ENCODE results near the gene C16orf74.

C16orf74 gene

DNA sequence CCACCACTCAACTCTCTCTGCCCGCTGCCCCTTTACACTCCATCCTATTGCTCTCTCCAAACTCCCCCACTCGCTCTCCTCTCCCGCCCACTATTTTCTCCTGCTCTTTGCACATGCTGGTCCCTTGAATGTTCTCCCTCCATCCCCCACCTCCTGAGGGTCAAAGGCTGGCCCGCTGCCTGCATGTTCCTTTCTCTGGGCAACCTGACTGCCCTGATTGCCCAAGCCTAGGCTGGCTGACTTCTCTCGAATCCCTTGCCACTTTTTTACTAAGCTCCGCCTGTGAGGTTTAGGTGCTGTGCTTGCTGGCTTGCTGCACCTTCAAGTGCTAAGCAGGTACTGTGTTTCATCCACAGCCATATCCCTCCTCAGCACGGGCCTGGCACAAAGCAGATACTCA is 45.7 kb upstream of the C16orf74 start:
- TF ChIP-seq, protein P1, sequence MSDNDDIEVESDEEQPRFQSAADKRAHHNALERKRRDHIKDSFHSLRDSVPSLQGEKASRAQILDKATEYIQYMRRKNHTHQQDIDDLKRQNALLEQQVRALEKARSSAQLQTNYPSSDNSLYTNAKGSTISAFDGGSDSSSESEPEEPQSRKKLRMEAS (IDR thresholded peaks at IDR 0.05; ENCODE audit: low read depth, low read length), result no peak
- TF ChIP-seq, protein P2, sequence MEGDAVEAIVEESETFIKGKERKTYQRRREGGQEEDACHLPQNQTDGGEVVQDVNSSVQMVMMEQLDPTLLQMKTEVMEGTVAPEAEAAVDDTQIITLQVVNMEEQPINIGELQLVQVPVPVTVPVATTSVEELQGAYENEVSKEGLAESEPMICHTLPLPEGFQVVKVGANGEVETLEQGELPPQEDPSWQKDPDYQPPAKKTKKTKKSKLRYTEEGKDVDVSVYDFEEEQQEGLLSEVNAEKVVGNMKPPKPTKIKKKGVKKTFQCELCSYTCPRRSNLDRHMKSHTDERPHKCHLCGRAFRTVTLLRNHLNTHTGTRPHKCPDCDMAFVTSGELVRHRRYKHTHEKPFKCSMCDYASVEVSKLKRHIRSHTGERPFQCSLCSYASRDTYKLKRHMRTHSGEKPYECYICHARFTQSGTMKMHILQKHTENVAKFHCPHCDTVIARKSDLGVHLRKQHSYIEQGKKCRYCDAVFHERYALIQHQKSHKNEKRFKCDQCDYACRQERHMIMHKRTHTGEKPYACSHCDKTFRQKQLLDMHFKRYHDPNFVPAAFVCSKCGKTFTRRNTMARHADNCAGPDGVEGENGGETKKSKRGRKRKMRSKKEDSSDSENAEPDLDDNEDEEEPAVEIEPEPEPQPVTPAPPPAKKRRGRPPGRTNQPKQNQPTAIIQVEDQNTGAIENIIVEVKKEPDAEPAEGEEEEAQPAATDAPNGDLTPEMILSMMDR (IDR thresholded peaks at IDR 0.05; ENCODE audit: low read depth, low read length), result no peak
- TF ChIP-seq POLR2A (IDR thresholded peaks at IDR 0.05; ENCODE audit: extremely low read depth, insufficient read length), result no peak
- TF ChIP-seq MYC (IDR thresholded peaks at IDR 0.05; ENCODE audit: low read depth, low read length), result no peak
- no peak for DNase-seq (ENCODE audit: low read depth)

DNA sequence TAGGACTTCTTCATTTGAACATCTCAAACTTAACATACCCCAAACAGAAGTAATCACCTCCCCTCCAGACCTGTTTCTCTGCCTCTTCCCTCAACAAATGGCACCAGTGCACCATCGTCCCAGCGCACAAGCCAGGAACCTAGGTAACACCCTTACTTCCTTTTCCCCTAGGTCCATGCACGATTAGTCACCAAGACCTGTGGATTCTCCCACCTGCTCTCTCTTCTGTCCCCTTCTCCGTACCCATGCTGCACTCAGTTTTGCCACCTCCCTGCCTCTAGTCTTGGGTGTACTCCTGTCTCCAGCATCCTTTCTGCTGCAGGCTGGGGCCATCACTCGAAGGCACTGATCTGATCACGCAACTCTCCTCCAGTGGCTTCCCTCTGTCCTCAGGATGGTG is 45.3 kb upstream of the C16orf74 start:
- TF ChIP-seq, protein P1 (IDR thresholded peaks at IDR 0.05; ENCODE audit: low read depth, low read length), result no peak
- TF ChIP-seq MYC (IDR thresholded peaks at IDR 0.05; ENCODE audit: low read depth, low read length) (no peak), POLR2A (IDR thresholded peaks at IDR 0.05; ENCODE audit: extremely low read depth, insufficient read length) (no peak)
- TF ChIP-seq, protein P2 (IDR thresholded peaks at IDR 0.05; ENCODE audit: low read depth, low read length), result no peak
- no peak for DNase-seq (ENCODE audit: low read depth)
- no peak overlapping the region for H3K4me3 ChIP-seq (ENCODE audit: low read depth, low read length)

More for the DNA sequence above, 45.7 kb upstream of the C16orf74 start:
- no peak overlapping the region for H3K4me3 ChIP-seq (ENCODE audit: low read depth, low read length)

DNA sequence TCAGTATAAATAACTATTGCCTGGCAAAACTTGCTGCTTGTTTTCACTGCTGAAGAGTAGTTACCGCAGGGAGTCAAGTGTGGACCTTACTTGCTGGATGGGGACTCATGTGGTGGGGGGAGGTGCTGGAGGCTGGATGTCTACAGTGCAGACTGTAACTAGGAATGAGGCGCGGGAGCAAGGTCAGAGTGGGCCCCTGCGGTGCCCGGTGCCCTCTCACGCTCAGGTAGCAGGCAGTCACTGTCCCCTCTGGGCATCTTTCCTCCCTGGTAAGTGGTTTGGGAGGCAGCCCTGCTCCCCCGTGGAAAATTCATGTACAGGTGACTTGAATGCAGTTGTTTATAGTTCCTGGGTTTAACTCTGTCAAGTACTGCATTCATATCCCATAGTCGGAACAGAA is 43.8 kb upstream of the C16orf74 start:
- TF ChIP-seq POLR2A (IDR thresholded peaks at IDR 0.05; ENCODE audit: extremely low read depth, insufficient read length), result no peak
- TF ChIP-seq, protein P2 (IDR thresholded peaks at IDR 0.05; ENCODE audit: low read depth, low read length), result no peak
- no peak for TF ChIP-seq MYC (IDR thresholded peaks at IDR 0.05; ENCODE audit: low read depth, low read length)
- TF ChIP-seq, protein P1 (IDR thresholded peaks at IDR 0.05; ENCODE audit: low read depth, low read length), result no peak
- no peak for DNase-seq (ENCODE audit: low read depth)
- H3K4me3 ChIP-seq (ENCODE audit: low read depth, low read length), result no peak overlapping the region

DNA sequence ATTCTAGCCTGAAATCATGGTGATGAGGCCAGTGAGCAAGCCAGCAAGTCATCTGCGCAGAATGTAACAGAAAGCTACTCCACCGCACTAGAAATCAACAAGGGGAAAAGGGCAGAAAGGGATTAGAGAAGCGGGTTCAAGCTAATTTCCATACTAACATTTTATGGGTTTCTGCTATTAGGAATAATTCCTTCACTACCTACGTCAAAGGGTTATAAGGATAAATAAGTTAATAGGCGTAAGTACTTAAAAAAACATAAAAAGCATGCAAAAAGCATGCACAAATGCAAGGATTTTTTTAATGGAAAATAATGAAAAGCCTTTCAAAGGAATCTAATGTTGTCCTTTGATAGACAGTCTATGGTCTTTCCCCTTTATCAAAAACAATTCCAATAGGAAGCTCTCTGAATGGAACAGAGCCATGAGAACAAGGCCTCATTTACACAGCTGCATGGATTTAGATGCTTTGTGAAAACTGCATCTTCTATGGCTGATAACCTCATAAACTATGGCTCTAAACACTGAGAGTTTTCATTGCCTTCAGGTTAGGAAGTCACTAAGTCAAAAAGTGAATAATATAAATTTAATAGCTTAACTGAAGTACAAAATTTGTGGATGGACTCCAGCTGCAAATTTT is 42.9 kb upstream of the C16orf74 start:
- TF ChIP-seq, protein P1 (IDR thresholded peaks at IDR 0.05; ENCODE audit: low read depth, low read length), result no peak
- TF ChIP-seq, protein P2 (IDR thresholded peaks at IDR 0.05; ENCODE audit: low read depth, low read length), result no peak
- TF ChIP-seq MYC (IDR thresholded peaks at IDR 0.05; ENCODE audit: low read depth, low read length), result no peak
- no peak for TF ChIP-seq POLR2A (IDR thresholded peaks at IDR 0.05; ENCODE audit: extremely low read depth, insufficient read length)
- no peak overlapping the region for H3K4me3 ChIP-seq (ENCODE audit: low read depth, low read length)
- no peak for DNase-seq (ENCODE audit: low read depth)

DNA sequence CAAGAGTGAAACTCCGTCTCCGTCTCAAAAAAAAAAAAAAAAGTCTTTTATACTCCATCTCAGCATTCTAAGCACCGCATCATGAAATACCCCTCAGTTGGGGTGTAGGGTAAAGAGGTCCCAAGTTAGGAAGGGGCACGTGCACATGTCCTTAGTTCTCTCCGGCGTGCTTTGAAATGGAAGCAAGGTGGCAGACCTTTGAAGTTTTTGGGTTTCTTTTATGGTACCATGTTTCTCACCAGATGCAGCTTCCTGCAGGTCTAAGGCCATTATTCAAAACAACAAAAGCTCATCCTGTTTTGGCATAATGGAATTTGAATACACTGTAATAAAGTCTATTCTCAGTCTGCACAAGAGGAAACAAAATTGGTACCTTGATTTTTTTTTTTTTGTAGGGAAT is 38.9 kb upstream of the C16orf74 start:
- no peak for DNase-seq (ENCODE audit: low read depth)
- no peak for TF ChIP-seq POLR2A (IDR thresholded peaks at IDR 0.05; ENCODE audit: extremely low read depth, insufficient read length)
- TF ChIP-seq, protein P1 (IDR thresholded peaks at IDR 0.05; ENCODE audit: low read depth, low read length), result no peak
- TF ChIP-seq MYC (IDR thresholded peaks at IDR 0.05; ENCODE audit: low read depth, low read length), result no peak
- TF ChIP-seq, protein P2 (IDR thresholded peaks at IDR 0.05; ENCODE audit: low read depth, low read length), result no peak
- no peak overlapping the region for H3K4me3 ChIP-seq (ENCODE audit: low read depth, low read length)

Measured in NB4 (cell line).